Lower leg skin (tissue), 4 donors: Measurements from ENCODE around the gene MCTP2. TPM values are rescaled to one million over a fixed set of nuclear protein-coding genes. Genes with fewer than 3 reads are reported as not detected.

Experiments used
- DNase-seq, 2 donors: peaks; one replicate each; pipeline ENCODE4 v3.0.0-alpha.2; 2019; ENCODE audit warnings: low spot score in 2 of 2
- H3K4me3 ChIP-seq: fragments of 200-600 bp; sonication (generic); 2 replicates; pipeline ENCODE4 v1.5.1; 2017; ENCODE audit warnings: mild to moderate bottlenecking, low read depth; ENCODE audit not compliant: poor library complexity, severe bottlenecking
- CTCF ChIP-seq, 3 donors: fragments of 450-650 bp; IDR thresholded peaks; one replicate each; pipeline ENCODE4 v1.5.1; 2016; ENCODE audit warnings: antibody characterized with exemption in 3 of 3, mild to moderate bottlenecking in 3 of 3, moderate library complexity in 2 of 3
- POLR2A ChIP-seq, 2 donors: fragments of 450-650 bp; IDR thresholded peaks; one replicate each; pipeline ENCODE4 v1.6.1; 2016 to 2017; ENCODE audit warnings: antibody characterized with exemption in 2 of 2, mild to moderate bottlenecking in 1 of 2, moderate library complexity in 1 of 2
- WGBS, 2 donors: methylation state at CpG; one replicate each; pipeline ENCODE4 v1.1.5; 2018; 5-methylcytosine and 5-hydroxymethylcytosine counted together
- intact Hi-C: fragments of 100-400 bp; cut with DNase I; formaldehyde crosslinking; loops from one replicate; pipeline ENCODE4 v1.15.0; 2023; ENCODE audit warnings: low total_unique reads
- total RNA-seq, 4 donors: library from RNA; depleted of rRNA; stranded (reverse); fragments of >200 nt; gene quantifications; one replicate each; pipeline ENCODE4 v1.1.0, GENCODE V29; 2016

Gene MCTP2
- total RNA-seq, 4 donors from 2014 or later: 18.9 to 24.1 (median 20.4) TPM

GRCh38 chr15:94417501-94418293 is 186.3 kb downstream of the MCTP2 start:
- no peak overlapping the region for H3K4me3 ChIP-seq
- intact Hi-C loops: no loop called here
- DNase-seq: no peak
- WGBS, 2 donors: 60 to 63% methylated on average over 12 of the region's 12 CpGs
- TF ChIP-seq POLR2A (IDR thresholded peaks at IDR 0.05): no peak
- TF ChIP-seq CTCF (IDR thresholded peaks at IDR 0.05): no peak

- DNase-seq: no peak
- WGBS, 2 donors: 74 to 78% methylated on average over 1 of the region's 1 CpG
- intact Hi-C loops: no loop called here
- no peak overlapping the region for H3K4me3 ChIP-seq
- TF ChIP-seq CTCF (IDR thresholded peaks at IDR 0.05) (no peak), POLR2A (IDR thresholded peaks at IDR 0.05) (no peak)
Measured at GRCh38 chr15:94421706-94422105, 190.3 kb downstream of the MCTP2 start.

- 81 to 100% methylated on average over 1 of the region's 1 CpG for WGBS, 2 donors
- no peak for DNase-seq
- intact Hi-C loops: no loop called here
- no peak for TF ChIP-seq CTCF (IDR thresholded peaks at IDR 0.05)
- H3K4me3 ChIP-seq: no peak overlapping the region
Measured at GRCh38 chr15:94432279-94432678, 200.9 kb downstream of the MCTP2 start.

GRCh38 chr15:94439158-94439557 is 207.8 kb downstream of the MCTP2 start:
- no peak for DNase-seq
- 82 to 93% methylated on average over 3 of the region's 3 CpGs for WGBS, 2 donors
- TF ChIP-seq CTCF (IDR thresholded peaks at IDR 0.05) (no peak), POLR2A (IDR thresholded peaks at IDR 0.05) (no peak)
- H3K4me3 ChIP-seq: no peak overlapping the region
- intact Hi-C loops: no loop called here

- no peak overlapping the region for H3K4me3 ChIP-seq
- intact Hi-C loops: no loop called here
- DNase-seq: no peak
- TF ChIP-seq CTCF (IDR thresholded peaks at IDR 0.05) (no peak), POLR2A (IDR thresholded peaks at IDR 0.05) (no peak)
- 83 to 88% methylated on average over 3 of the region's 3 CpGs for WGBS, 2 donors
Measured at GRCh38 chr15:94441760-94442159, 210.4 kb downstream of the MCTP2 start.

- WGBS, 2 donors: 78 to 85% methylated on average over 1 of the region's 1 CpG
- no peak overlapping the region for H3K4me3 ChIP-seq
- no peak for DNase-seq
- TF ChIP-seq CTCF (IDR thresholded peaks at IDR 0.05) (no peak), POLR2A (IDR thresholded peaks at IDR 0.05) (no peak)
- intact Hi-C loops: no loop called here
Measured at GRCh38 chr15:94442480-94442879, 211.1 kb downstream of the MCTP2 start.
